ENCODE measurements around the gene PPP1R26. TPM values are rescaled to one million over a fixed set of nuclear protein-coding genes. Genes with fewer than 3 reads are reported as not detected.

The PPP1R26 gene
- total and polyA plus RNA-seq, 9 of the 15 experiments (the other 6 are each of a cell fraction or from before 2014, with no cell fraction given): 0.77 to 26.8 (median 9.3) TPM

GRCh38 chr9:135478829-135479468, 633 bp upstream of the PPP1R26 start (continued):
- TF ChIP-seq PRDM10 (IDR thresholded peaks at IDR 0.05; ENCODE audit: partially characterized antibody): no peak
- TF ChIP-seq CHD4 (IDR thresholded peaks at IDR 0.05; ENCODE audit: insufficient read depth, insufficient replicate concordance, low read depth, low read length, poor library complexity, severe bottlenecking): peak; percentile 33
- TF ChIP-seq KAT8 (IDR thresholded peaks at IDR 0.05; ENCODE audit: low read depth): no peak
- TF ChIP-seq TAF9B (IDR thresholded peaks at IDR 0.05; ENCODE audit: partially characterized antibody): no peak
- no peak for TF ChIP-seq E2F1 (CRISPR knock-in tag; IDR thresholded peaks at IDR 0.05)
- TF ChIP-seq SAP30 (IDR thresholded peaks at IDR 0.05; ENCODE audit: borderline replicate concordance, insufficient read depth, low read depth, low read length, poor library complexity, severe bottlenecking): no peak
- no peak for TF ChIP-seq DACH1 (IDR thresholded peaks at IDR 0.05; ENCODE audit: partially characterized antibody)
- TF ChIP-seq HDAC6 (IDR thresholded peaks at IDR 0.05; ENCODE audit: low read depth, low read length): no peak
- TF ChIP-seq ZFX (CRISPR knock-in tag; IDR thresholded peaks at IDR 0.05): peak; percentile 60
- peak; percentile 23; the same call in 1 of the 2 replicates for TF ChIP-seq ATF7 (IDR thresholded peaks at IDR 0.05)
- TF ChIP-seq NR2C2 (CRISPR knock-in tag; IDR thresholded peaks at IDR 0.05): no peak
- TF ChIP-seq NR2C2 (tag; IDR thresholded peaks at IDR 0.05): peak; percentile 19; the same call in 1 of the 2 replicates
- TF ChIP-seq USF1 (CRISPR knock-in tag; IDR thresholded peaks at IDR 0.05): peak; percentile 68; the same call in 1 of the 2 replicates
- peak; percentile 70; the same call in 1 of the 2 replicates for TF ChIP-seq CTBP1 (IDR thresholded peaks at IDR 0.05; ENCODE audit: borderline replicate concordance)
- TF ChIP-seq, protein P1, sequence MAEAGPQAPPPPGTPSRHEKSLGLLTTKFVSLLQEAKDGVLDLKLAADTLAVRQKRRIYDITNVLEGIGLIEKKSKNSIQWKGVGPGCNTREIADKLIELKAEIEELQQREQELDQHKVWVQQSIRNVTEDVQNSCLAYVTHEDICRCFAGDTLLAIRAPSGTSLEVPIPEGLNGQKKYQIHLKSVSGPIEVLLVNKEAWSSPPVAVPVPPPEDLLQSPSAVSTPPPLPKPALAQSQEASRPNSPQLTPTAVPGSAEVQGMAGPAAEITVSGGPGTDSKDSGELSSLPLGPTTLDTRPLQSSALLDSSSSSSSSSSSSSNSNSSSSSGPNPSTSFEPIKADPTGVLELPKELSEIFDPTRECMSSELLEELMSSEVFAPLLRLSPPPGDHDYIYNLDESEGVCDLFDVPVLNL (CRISPR knock-in tag; IDR thresholded peaks at IDR 0.05; ENCODE audit: low read depth): no peak
- no peak for TF ChIP-seq CHD1 (IDR thresholded peaks at IDR 0.05; ENCODE audit: low read length)
- no peak for TF ChIP-seq ZNF584 (CRISPR knock-in tag; IDR thresholded peaks at IDR 0.05; ENCODE audit: low read depth)

Measured in K562 (cell line).